MCF 10A (cell line): ENCODE measurements around the gene FBLN2. TPM values are rescaled to one million over a fixed set of nuclear protein-coding genes. Genes with fewer than 3 reads are reported as not detected.

ENCODE experiments used
- BruUV-seq: library from RNA; stranded (reverse); fragments of 400-500 nt; replicated peaks from 2 replicates; lab custom pipeline; 2021; lab: Mats Ljungman, UMichigan
- CTCF ChIA-PET: fragments of 300-600 bp; sonication (Branson Sonifier 250); formaldehyde crosslinking; extraction: SDS; loops from one replicate; lab custom pipeline; 2021; ENCODE audit warnings: antibody characterized with exemption, inconsistent platforms; lab: Yijun Ruan, JAX
- POLR2A ChIA-PET: fragments of 300-600, 350-650 bp; sonication (Branson Sonifier 250); formaldehyde crosslinking; extraction: SDS; loops from one replicate; lab custom pipeline; 2020; ENCODE audit warnings: antibody characterized with exemption, inconsistent platforms; lab: Yijun Ruan, JAX
- DNase-seq: peaks from one replicate; pipeline ENCODE4 v3.0.0-alpha.2; 2018; ENCODE audit not compliant: unreplicated experiment
- H3K27ac Mint-ChIP-seq: one replicate; pipeline ENCODE4 v1.8.0; 2022; ENCODE audit warnings: mild to moderate bottlenecking, low read depth, mixed read lengths; ENCODE audit not compliant: unreplicated experiment
- H3K27me3 Mint-ChIP-seq: one replicate; pipeline ENCODE4 v1.8.0; 2022; ENCODE audit warnings: mixed read lengths; ENCODE audit not compliant: insufficient read depth, unreplicated experiment
- H3K36me3 Mint-ChIP-seq: one replicate; pipeline ENCODE4 v1.8.0; 2022; ENCODE audit warnings: mild to moderate bottlenecking, moderate library complexity, mixed read lengths; ENCODE audit not compliant: insufficient read depth, unreplicated experiment
- H3K4me1 Mint-ChIP-seq: one replicate; pipeline ENCODE4 v1.8.0; 2022; ENCODE audit warnings: mixed read lengths; ENCODE audit not compliant: insufficient read depth, unreplicated experiment
- H3K4me3 Mint-ChIP-seq: one replicate; pipeline ENCODE4 v1.8.0; 2022; ENCODE audit warnings: mild to moderate bottlenecking, moderate library complexity, mixed read lengths; ENCODE audit not compliant: unreplicated experiment
- H3K9me3 Mint-ChIP-seq: one replicate; pipeline ENCODE4 v1.8.0; 2022; ENCODE audit warnings: mixed read lengths; ENCODE audit not compliant: unreplicated experiment
- CTCF ChIP-seq: fragments of 200-600 bp; IDR thresholded peaks from one replicate; pipeline ENCODE4 v1.8.0; 2022; ENCODE audit warnings: antibody characterized with exemption, mild to moderate bottlenecking; ENCODE audit not compliant: unreplicated experiment
- intact Hi-C: fragments of 100-400 bp; cut with micrococcal nuclease; formaldehyde crosslinking; loops from 2 replicates; pipeline ENCODE4 v1.14.1; 2022
- total RNA-seq: library from RNA; stranded (reverse); gene quantifications from 2 replicates; pipeline ENCODE4 v1.2.3, GENCODE V29; 2022

Gene FBLN2
- total RNA-seq, 1 experiment from 2014 or later: not detected

- intact Hi-C loops: no loop called here
- CTCF ChIA-PET: interaction anchor here (0.6 kb wide), 2 partner anchors 528 to 558 kb away, joined by 3 read pairs; no protein-coding TSS in a partner anchor
- DNase-seq: no peak
- H3K36me3 Mint-ChIP-seq: no peaks in the 10 kb centered on the region
- no peaks in the 10 kb centered on the region for H3K27me3 Mint-ChIP-seq
- no peaks in the 10 kb centered on the region for H3K9me3 Mint-ChIP-seq
- no peak for TF ChIP-seq CTCF
- POLR2A ChIA-PET: no interaction called here
- peak overlapping the region; percentile 50 for H3K27ac Mint-ChIP-seq
- BruUV-seq: no TSS peak
- H3K4me3 Mint-ChIP-seq: no peak overlapping the region
- H3K4me1 Mint-ChIP-seq: peaks cover 6% of the 10 kb centered on the region
These were observed 78.1 kb downstream of the FBLN2 start for GRCh38 chr3:13626915-13627460.

- BruUV-seq: no TSS peak
- CTCF ChIA-PET: interaction anchor here (0.6 to 1.3 kb wide), 2 partner anchors 115 to 529 kb away, joined by 3 to 4 read pairs; no protein-coding TSS in a partner anchor
- TF ChIP-seq CTCF: no peak
- POLR2A ChIA-PET: no interaction called here
- Mint-ChIP-seq H3K9me3 (no peaks in the 10 kb centered on the region), H3K4me3 (no peak overlapping the region), H3K4me1 (peaks cover 6% of the 10 kb centered on the region), H3K27ac (no peak overlapping the region), H3K36me3 (no peaks in the 10 kb centered on the region), H3K27me3 (no peaks in the 10 kb centered on the region)
- DNase-seq: no peak
- intact Hi-C loops: no loop called here
These were observed 78.8 kb downstream of the FBLN2 start for GRCh38 chr3:13627681-13628080.

- POLR2A ChIA-PET: no interaction called here
- no peaks in the 10 kb centered on the region for H3K36me3 Mint-ChIP-seq
- no peak for DNase-seq
- H3K27me3 Mint-ChIP-seq: no peaks in the 10 kb centered on the region
- no peak overlapping the region for H3K27ac Mint-ChIP-seq
- BruUV-seq: no TSS peak
- CTCF ChIA-PET: interaction anchor here (1.3 kb wide), 1 partner anchor 116 kb away, joined by 4 read pairs; no protein-coding TSS in a partner anchor
- intact Hi-C loops: no loop called here
- peaks cover 2% of the 10 kb centered on the region for H3K4me1 Mint-ChIP-seq
- no peaks in the 10 kb centered on the region for H3K9me3 Mint-ChIP-seq
- TF ChIP-seq CTCF: no peak
- no peak overlapping the region for H3K4me3 Mint-ChIP-seq
These were observed 79.5 kb downstream of the FBLN2 start for GRCh38 chr3:13628432-13628831.

GRCh38 chr3:13628841-13629551 lies 80.1 kb downstream of the FBLN2 start:
- no peaks in the 10 kb centered on the region for H3K9me3 Mint-ChIP-seq
- no peak for DNase-seq
- intact Hi-C loops: no loop called here
- ChIA-PET POLR2A (no interaction called here), CTCF (interaction anchor here (1.3 kb wide), 1 partner anchor 116 kb away, joined by 4 read pairs; no protein-coding TSS in a partner anchor)
- H3K36me3 Mint-ChIP-seq: no peaks in the 10 kb centered on the region
- TF ChIP-seq CTCF: no peak
- H3K27ac Mint-ChIP-seq: no peak overlapping the region
- H3K4me1 Mint-ChIP-seq: no peaks in the 10 kb centered on the region
- no peak overlapping the region for H3K4me3 Mint-ChIP-seq
- BruUV-seq: no TSS peak
- H3K27me3 Mint-ChIP-seq: no peaks in the 10 kb centered on the region
